HG02884 (cell line): Measurements from ENCODE around the gene FAM234A.
"Not testable (repeated sequence)": the region's sequence is repeated elsewhere in the genome, so short reads cannot be mapped to it uniquely, and the experiment has no call there.

Source experiments
- ATAC-seq: cut with Tn5 transposase; IDR thresholded peaks from one replicate; pipeline ENCODE4 v1.9.1; 2021; ENCODE audit warnings: mild to moderate bottlenecking, moderate library complexity; ENCODE audit not compliant: unreplicated experiment

FAM234A gene

GRCh38 chr16:229731-230281 is 4.8 kb upstream of the FAM234A start:
- no peak for ATAC-seq

- not testable (repeated sequence) for ATAC-seq
Measured at GRCh38 chr16:230351-230750, 4.3 kb upstream of the FAM234A start.

GRCh38 chr16:230949-231348 is 3.7 kb upstream of the FAM234A start:
- no peak for ATAC-seq

- no peak for ATAC-seq
Measured at GRCh38 chr16:239948-240277, 5.3 kb downstream of the FAM234A start.

GRCh38 chr16:240559-240958 is 5.9 kb downstream of the FAM234A start:
- no peak for ATAC-seq

GRCh38 chr16:242281-242680 is 7.7 kb downstream of the FAM234A start:
- ATAC-seq = no peak

GRCh38 chr16:243348-243747 is 8.7 kb downstream of the FAM234A start:
- ATAC-seq = no peak

- no peak for ATAC-seq
Measured at GRCh38 chr16:245105-245504, 10.5 kb downstream of the FAM234A start.

GRCh38 chr16:247027-247426 is 12.4 kb downstream of the FAM234A start:
- no peak for ATAC-seq

- ATAC-seq = no peak
Measured at GRCh38 chr16:249431-249830, 14.8 kb downstream of the FAM234A start.

- no peak for ATAC-seq
Measured at GRCh38 chr16:252366-253337, 18.0 kb downstream of the FAM234A start.

- ATAC-seq = no peak
Measured at GRCh38 chr16:253833-254232, 19.2 kb downstream of the FAM234A start.

- no peak for ATAC-seq
Measured at GRCh38 chr16:254461-254860, 19.8 kb downstream of the FAM234A start.

GRCh38 chr16:255183-255582 is 20.6 kb downstream of the FAM234A start:
- no peak for ATAC-seq

- ATAC-seq = not testable (repeated sequence)
Measured at GRCh38 chr16:258091-258490, 23.5 kb downstream of the FAM234A start.

GRCh38 chr16:259226-259625 is 24.6 kb downstream of the FAM234A start:
- no peak for ATAC-seq

GRCh38 chr16:259814-260253 is 25.2 kb downstream of the FAM234A start:
- no peak for ATAC-seq

- ATAC-seq = no peak
Measured at GRCh38 chr16:260326-260725, 25.7 kb downstream of the FAM234A start.

GRCh38 chr16:261031-261691 is 26.5 kb downstream of the FAM234A start:
- ATAC-seq = no peak

- no peak for ATAC-seq
Measured at GRCh38 chr16:262121-262745, 27.6 kb downstream of the FAM234A start.

GRCh38 chr16:263182-263774 is 28.7 kb downstream of the FAM234A start:
- no peak for ATAC-seq
